ENCODE results near the gene FOXC1.

GRCh38 chr6:1622220-1622850 is 12.6 kb downstream of the FOXC1 start:
- TF ChIP-seq CTCF (conservative IDR thresholded peaks at IDR 0.05; ENCODE audit: low read depth in 2 of 2), result no peak
- no peak for TF ChIP-seq STAT1 (IDR thresholded peaks at IDR 0.05; ENCODE audit: unreplicated experiment)
- TF ChIP-seq EZH2phosphoT487 (IDR thresholded peaks at IDR 0.05; ENCODE audit: unreplicated experiment), result no peak
- peak; percentile 15 for TF ChIP-seq EZH2 (IDR thresholded peaks at IDR 0.05; ENCODE audit: low read depth, unreplicated experiment)
- no peak for TF ChIP-seq POLR2AphosphoS5 (IDR thresholded peaks at IDR 0.05; ENCODE audit: low read depth)
- TF ChIP-seq ZNF114 (CRISPR knock-in tag; IDR thresholded peaks at IDR 0.05), result no peak
- no peak for TF ChIP-seq ZNF331 (CRISPR knock-in tag; IDR thresholded peaks at IDR 0.05; ENCODE audit: low read depth)
- no peak for TF ChIP-seq JUNB (IDR thresholded peaks at IDR 0.05; ENCODE audit: unreplicated experiment)
- TF ChIP-seq ETS1 (IDR thresholded peaks at IDR 0.05), result no peak
- no peak for TF ChIP-seq ZNF462 (CRISPR knock-in tag; IDR thresholded peaks at IDR 0.05)
- no peak for TF ChIP-seq REST (IDR thresholded peaks at IDR 0.05; ENCODE audit: unreplicated experiment)
